Measurements from ENCODE around the gene SETDB1. TPM values are rescaled to one million over a fixed set of nuclear protein-coding genes. Genes with fewer than 3 reads are reported as not detected.

SETDB1 gene
- total RNA-seq, 4 donors from 2014 or later = 23.5 to 38.1 (median 32.8) TPM

GRCh38 chr1:150905301-150905700 is 20.9 kb upstream of the SETDB1 start:
- intact Hi-C loops (cut with DNase I; ENCODE audit: low total_unique reads) = no loop called here
- TF ChIP-seq POLR2A (IDR thresholded peaks at IDR 0.05) = no peak
- no peak for TF ChIP-seq CTCF (IDR thresholded peaks at IDR 0.05)
- WGBS, 2 donors = 95 to 97% methylated on average over 6 of the region's 6 CpGs
- no peak overlapping the region for H3K4me3 ChIP-seq (ENCODE audit: low read depth, poor library complexity, severe bottlenecking)
- no peak for DNase-seq (ENCODE audit: low spot score in 2 of 2)

- intact Hi-C loops (cut with DNase I; ENCODE audit: low total_unique reads) = no loop called here
- no peak overlapping the region for H3K4me3 ChIP-seq (ENCODE audit: low read depth, poor library complexity, severe bottlenecking)
- TF ChIP-seq CTCF (IDR thresholded peaks at IDR 0.05) = no peak
- TF ChIP-seq POLR2A (IDR thresholded peaks at IDR 0.05) = no peak
- no peak for DNase-seq (ENCODE audit: low spot score in 2 of 2)
- 69 to 89% methylated on average over 1 of the region's 1 CpG for WGBS, 2 donors
Observed at GRCh38 chr1:150906329-150906728, 19.8 kb upstream of the SETDB1 start.

- TF ChIP-seq CTCF (IDR thresholded peaks at IDR 0.05) = no peak
- TF ChIP-seq POLR2A (IDR thresholded peaks at IDR 0.05) = no peak
- DNase-seq (ENCODE audit: low spot score in 2 of 2) = no peak
- intact Hi-C loops (cut with DNase I; ENCODE audit: low total_unique reads) = no loop called here
- 83 to 87% methylated on average over 2 of the region's 2 CpGs for WGBS, 2 donors
- no peak overlapping the region for H3K4me3 ChIP-seq (ENCODE audit: low read depth, poor library complexity, severe bottlenecking)
Observed at GRCh38 chr1:150906813-150907212, 19.4 kb upstream of the SETDB1 start.

- TF ChIP-seq POLR2A (IDR thresholded peaks at IDR 0.05) (no peak), CTCF (IDR thresholded peaks at IDR 0.05) (no peak)
- no peak overlapping the region for H3K4me3 ChIP-seq (ENCODE audit: low read depth, poor library complexity, severe bottlenecking)
- 77 to 89% methylated on average over 4 of the region's 4 CpGs for WGBS, 2 donors
- DNase-seq (ENCODE audit: low spot score in 2 of 2) = no peak
- intact Hi-C loops (cut with DNase I; ENCODE audit: low total_unique reads) = no loop called here
Observed at GRCh38 chr1:150909585-150910180, 16.5 kb upstream of the SETDB1 start.

GRCh38 chr1:150912623-150913022 is 13.5 kb upstream of the SETDB1 start:
- DNase-seq (ENCODE audit: low spot score in 2 of 2) = no peak
- TF ChIP-seq CTCF (IDR thresholded peaks at IDR 0.05) = no peak
- no peak for TF ChIP-seq POLR2A (IDR thresholded peaks at IDR 0.05)
- H3K4me3 ChIP-seq (ENCODE audit: low read depth, poor library complexity, severe bottlenecking) = no peak overlapping the region
- intact Hi-C loops (cut with DNase I; ENCODE audit: low total_unique reads) = no loop called here

GRCh38 chr1:150917387-150917786 is 8.8 kb upstream of the SETDB1 start:
- TF ChIP-seq POLR2A (IDR thresholded peaks at IDR 0.05) = no peak
- no peak for TF ChIP-seq CTCF (IDR thresholded peaks at IDR 0.05)
- 78 to 87% methylated on average over 7 of the region's 7 CpGs for WGBS, 2 donors
- intact Hi-C loops (cut with DNase I; ENCODE audit: low total_unique reads) = no loop called here

More at GRCh38 chr1:150917387-150917786, 8.8 kb upstream of the SETDB1 start:
- DNase-seq (ENCODE audit: low spot score in 2 of 2) = no peak
- no peak overlapping the region for H3K4me3 ChIP-seq (ENCODE audit: low read depth, poor library complexity, severe bottlenecking)

Measured in lower leg skin (tissue), 4 donors.